ENCODE measurements around the gene SLC30A3.
"Not testable (repeated sequence)": the region's sequence is repeated elsewhere in the genome, so short reads cannot be mapped to it uniquely, and the experiment has no call there.

SLC30A3 gene

GRCh38 chr2:27262379-27263286, at the start of gene SLC30A3:
Gene SLC30A3, minus strand, starts transcription at chr2:27263047. Its CDS starts 141 bp downstream, at chr2:27262906.
- DNase-seq: peak; percentile 42

DNA sequence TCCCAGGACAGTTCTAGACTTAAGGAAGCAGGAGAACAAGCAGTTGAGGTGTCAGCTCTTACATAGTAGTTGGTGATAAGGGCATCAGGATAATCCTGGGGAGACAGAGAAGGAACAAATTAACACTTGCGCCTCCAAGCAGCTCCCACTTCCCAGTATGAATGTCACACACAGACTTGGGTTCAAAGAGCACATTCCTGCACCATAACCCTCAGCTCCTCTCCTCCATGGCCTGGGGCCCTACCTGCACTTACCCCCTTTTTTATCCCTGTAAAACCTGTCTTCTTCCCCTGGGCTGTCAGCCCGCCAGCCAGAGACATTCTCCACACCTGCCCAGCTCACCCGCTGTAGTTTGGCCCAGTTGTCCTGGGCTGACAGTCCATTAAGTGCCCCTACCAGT, 49.3 kb upstream of the SLC30A3 start:
- DNase-seq: no peak

- no peak for DNase-seq
Measured at GRCh38 chr2:27309651-27310050, 46.8 kb upstream of the SLC30A3 start.

GRCh38 chr2:27308359-27308881, 45.6 kb upstream of the SLC30A3 start, which contains the start of gene UCN:
Gene UCN, minus strand, starts transcription at chr2:27308445. Its CDS starts 550 bp downstream, at chr2:27307895.
- DNase-seq: peak; percentile 63

- DNase-seq: peak; percentile 33
Measured at GRCh38 chr2:27307545-27308358, 44.9 kb upstream of the SLC30A3 start.

DNA sequence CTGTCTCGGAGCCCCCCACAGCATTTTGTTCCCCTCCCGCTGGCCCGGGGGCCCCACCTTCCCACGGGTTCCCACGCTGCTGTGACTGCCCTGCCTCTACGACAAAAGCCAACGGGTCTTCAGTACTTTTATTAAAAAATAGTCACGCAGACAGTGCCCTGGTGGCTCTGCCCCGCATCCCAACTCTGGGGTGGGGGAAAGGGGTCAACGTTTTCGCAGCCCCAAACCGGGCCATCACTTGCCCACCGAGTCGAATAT, 44.4 kb upstream of the SLC30A3 start:
- DNase-seq: no peak

- DNase-seq: peak; percentile 47
Measured at GRCh38 chr2:27306573-27307286, 43.9 kb upstream of the SLC30A3 start.

DNA sequence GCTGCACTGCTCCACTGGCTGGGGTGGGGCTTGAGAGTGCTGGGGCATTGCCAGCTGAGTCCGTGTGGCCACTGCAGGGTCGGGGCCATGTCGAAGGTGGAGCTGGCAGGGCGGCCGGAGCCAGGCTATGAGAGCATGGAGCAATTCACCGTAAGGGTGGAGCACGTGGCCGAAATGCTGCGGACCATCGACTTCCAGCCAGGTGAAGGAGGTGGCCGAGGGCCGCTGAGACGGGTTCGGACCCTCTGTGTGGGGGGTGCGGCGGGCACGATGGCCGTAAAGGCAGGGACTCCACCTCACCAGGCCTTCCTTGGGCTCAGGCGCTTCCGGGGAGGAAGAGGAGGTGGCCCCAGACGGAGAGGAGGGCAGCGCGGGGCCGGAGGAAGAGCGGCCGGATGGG, 43.3 kb upstream of the SLC30A3 start:
- no peak for DNase-seq

DNA sequence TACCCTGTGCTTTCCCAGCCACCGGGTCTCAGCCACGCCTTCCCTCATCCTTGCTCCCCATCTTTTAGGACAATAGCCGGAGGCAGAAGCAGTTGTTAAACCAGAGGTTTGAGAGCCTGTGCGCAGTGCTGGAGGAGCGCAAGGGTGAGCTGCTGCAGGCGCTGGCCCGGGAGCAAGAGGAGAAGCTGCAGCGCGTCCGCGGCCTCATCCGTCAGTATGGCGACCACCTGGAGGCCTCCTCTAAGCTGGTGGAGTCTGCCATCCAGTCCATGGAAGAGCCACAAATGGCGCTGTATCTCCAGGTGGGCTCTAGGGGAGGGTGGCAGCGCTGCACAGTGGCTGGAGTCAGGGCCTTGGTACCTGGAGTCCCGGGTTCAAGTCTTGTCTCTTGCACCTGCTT, 42.7 kb upstream of the SLC30A3 start:
- DNase-seq: no peak

- DNase-seq: no peak
Measured at GRCh38 chr2:27304488-27305240, 41.8 kb upstream of the SLC30A3 start.

- peak; percentile 84 for DNase-seq
Measured at GRCh38 chr2:27303093-27304025, 40.5 kb upstream of the SLC30A3 start.

DNA sequence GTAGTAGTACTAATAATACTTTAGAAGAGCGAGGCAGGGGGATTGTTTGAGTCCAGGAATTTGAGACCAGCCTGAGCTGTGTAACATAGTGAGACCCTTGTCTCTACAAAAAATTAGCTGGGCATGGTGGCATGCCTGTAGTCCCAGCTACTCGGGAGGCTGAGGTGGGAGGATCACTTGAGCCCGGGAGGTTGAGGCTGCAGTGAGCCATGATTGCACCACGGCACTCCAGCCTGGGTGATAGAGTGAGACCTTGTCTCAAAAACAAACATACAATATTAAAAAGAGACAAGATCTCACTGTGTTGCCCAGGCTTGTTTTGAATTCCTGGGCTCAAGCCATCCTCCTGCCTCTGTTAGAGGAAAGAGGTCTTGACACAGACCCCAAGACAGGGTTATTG, 37.8 kb upstream of the SLC30A3 start:
- not testable (repeated sequence) for DNase-seq

GRCh38 chr2:27298391-27299080, 35.7 kb upstream of the SLC30A3 start:
- no peak for DNase-seq

DNA sequence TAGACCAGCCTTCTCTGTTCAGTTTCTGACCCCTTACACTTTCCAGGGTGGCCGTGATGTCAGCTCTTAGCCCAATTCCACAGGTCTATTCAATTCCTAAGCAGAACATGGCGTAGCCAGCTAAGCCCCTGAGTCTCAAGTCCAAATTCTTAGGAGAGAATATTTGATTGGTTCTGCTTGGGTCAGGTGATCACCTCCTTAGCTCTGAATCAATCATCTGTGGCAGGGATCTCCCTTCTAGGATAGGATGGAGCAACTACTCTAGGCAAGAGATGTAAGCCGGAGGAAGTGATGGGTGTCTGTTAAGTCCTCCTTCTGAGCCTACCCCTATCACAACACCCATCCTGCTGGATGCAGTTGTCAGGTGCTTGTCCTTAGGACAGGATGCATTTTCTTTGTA, 34.3 kb upstream of the SLC30A3 start:
- no peak for DNase-seq

- DNase-seq: no peak
Measured at GRCh38 chr2:27296481-27296880, 33.6 kb upstream of the SLC30A3 start.

DNA sequence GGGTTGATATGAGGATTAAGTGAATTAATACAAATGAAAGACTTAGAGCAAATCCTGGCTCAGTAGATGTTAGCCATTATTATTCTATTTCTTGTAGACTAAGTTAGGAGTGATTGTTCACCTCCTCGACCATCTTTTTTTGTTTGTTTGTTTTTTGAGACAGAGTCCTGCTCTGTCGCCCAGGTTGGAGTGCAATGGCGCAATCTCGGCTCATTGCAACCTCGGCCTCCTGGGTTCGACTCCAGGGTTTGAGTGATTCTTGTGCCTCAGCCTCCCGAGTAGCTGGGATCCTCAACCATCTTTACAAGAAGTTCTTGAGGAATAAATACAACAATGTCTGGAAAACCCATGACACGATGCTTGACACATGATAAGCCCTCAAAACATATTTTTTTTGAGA, 32.1 kb upstream of the SLC30A3 start:
- DNase-seq: no peak

DNA sequence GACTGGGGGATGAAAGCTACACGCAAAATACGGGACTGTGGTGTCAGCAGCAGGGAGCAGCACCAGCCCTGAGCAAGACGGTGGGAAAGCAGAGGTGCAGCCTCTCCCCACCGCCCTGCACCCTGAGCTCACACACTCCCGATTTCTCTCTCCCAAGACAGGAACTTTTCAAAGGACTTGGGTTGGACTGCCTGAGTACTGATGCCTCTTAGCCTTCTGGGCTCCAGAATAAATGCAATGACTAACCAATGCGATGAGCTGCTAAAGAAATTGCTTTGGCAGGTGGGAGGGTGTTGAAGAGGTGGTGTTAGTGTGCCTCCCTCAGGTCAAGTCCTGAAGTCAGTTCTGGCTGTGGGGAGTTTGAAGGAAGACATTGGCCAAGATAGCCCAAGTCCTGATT, 29.0 kb upstream of the SLC30A3 start:
- DNase-seq: no peak

- DNase-seq: no peak
Measured at GRCh38 chr2:27290549-27290948, 27.7 kb upstream of the SLC30A3 start.

- no peak for DNase-seq
Measured at GRCh38 chr2:27288610-27289009, 25.8 kb upstream of the SLC30A3 start.

DNA sequence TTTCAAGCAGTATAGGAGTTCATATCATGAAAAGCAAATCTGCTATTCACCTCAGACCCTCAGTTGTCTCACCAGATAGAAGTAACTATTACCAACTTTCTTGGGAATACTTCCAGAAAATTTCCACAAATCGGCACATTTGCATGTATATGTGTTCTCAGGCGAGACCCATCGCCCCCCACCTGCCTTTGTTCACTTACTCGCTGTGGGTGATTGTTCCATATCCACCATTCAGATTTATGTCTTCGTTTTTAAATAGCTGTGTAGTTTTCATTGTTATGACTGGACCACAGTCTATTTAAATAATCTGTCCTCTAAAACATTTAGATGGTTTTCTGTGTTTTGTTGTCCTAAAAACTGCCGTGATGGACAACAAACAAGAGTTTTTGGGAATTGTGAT, 22.6 kb upstream of the SLC30A3 start:
- no peak for DNase-seq

DNA sequence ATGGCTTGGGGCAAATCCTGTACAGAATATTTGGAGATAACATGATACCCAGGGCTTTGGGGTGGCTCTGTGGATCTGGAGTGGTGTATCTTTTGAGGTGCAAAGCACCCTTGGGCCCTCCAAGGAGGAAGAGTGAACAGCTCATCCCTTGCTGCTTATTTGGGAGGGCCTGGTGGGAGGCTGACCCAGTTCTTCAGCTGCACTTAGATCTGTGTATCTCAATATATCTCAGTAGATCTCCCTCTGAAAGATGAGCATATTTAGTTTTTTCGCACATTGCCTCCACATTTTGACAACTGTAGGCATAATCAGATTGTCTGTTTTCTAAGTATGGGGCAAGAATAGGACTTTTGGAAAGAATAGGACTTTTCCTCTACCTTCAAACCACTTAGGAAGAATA, 22.1 kb upstream of the SLC30A3 start:
- DNase-seq: no peak
